Measurements from ENCODE around the gene GAS1.

GAS1 gene

DNA sequence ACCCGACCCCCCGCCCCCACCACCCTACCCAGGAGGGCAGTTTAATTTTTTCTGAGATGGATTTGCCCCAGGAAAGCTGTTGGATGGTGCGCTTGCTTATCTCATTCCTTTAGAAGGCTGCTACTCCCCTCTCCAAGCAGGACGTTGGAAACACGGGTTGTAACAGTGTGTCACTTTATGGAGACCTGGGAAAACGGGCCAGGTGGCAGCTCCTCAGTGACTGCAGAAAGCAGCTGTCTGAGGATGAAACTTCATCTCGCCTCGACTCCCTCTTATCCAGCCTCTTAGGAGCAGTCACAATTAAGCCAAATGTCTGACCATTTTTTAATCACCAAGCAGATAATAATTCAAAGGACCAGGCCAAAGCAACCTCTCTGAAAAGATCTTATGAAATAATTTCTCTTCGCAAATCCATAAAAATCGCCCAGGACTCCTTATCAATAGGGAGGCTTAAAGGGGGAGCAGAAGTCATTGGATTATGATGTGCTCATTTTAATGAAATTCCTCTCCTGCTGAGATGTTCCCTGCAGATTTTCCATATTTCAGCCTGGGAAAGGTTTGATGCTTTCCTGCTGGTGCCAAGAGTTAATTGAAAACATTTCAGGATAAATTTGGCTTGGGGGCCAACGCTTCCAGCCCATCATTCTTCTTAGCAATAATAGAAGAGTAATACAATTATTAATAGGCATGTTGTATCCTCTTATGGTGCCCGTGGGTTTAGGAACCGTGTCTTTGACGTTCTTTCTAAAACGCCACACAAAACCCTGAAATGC is 26.0 kb downstream of the GAS1 start:
- DNase-seq = no peak

DNA sequence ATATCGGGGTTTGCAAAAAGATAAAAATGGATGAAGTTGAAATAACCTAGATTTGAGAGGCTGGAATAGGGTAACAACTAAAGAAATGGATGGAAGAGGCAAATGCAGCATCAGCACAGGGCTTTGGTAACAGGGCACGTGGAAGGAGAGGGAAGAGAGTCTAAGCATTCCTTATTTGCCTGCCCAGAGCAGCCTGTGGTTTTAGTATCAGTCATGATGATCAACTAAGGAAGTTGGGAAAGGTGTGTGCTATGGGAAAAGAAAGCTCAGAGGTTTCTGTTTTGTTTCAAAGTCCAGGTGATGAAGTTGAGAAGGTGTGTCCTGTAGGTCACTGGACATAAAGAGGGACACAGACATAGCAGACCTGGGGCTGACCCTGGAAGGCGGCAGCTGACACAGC is 28.8 kb downstream of the GAS1 start:
- no peak for DNase-seq

DNA sequence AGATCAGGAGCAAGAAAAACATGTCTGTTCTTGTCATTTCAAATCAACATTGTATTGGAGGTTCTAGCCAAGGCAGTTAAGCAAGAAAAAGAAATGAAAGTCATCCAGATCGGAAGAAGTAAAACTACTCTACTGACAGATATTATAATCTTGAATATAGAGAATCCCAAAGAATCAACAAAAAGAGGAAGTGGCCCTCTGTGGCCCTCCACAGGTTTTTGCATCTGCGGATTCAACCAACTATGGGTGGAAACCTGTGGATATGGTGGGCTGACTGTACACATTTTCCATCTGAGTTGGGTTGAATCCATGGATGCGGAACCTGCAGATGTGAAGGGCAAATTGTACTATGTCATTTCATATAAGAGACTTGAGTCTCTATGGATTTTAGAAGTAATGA is 35.1 kb downstream of the GAS1 start:
- DNase-seq = no peak

DNA sequence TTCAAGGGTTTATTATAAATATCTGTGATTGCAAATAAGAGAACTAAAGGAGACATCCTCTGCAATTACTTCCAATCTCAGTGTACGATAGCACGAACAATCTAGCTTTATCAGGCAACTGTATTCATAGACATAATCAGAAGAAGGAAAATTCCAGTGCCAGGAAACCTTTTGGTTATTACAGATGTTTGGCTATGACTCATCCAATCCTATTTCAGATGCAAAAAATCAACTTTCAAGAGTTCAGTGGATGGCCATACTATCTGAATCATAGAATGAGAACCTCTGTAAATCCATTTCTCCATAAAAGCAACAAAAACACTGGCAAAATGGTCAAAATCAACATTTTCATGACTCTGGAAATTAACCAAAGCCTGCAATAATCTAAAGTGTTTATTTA is 37.9 kb downstream of the GAS1 start:
- DNase-seq = no peak

DNA sequence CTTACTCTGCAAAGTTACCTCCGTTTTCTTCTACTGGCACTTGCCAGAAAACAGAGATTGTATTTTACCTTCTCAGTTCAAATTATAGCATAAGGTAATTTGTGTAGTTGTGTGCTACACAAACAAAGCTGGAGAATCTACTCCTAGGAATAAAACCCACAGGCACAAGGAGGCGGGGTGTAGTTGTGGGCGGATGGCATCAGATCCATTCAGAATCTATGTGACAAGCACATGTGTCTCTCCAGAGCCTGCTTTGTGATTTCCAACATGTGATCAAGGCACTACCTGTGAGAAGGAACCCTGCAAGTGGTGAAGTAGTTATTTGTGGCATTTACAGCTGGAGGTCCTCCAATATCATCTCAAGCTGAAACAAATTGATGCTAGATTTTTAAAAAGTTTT is 39.0 kb downstream of the GAS1 start:
- DNase-seq = no peak

DNA sequence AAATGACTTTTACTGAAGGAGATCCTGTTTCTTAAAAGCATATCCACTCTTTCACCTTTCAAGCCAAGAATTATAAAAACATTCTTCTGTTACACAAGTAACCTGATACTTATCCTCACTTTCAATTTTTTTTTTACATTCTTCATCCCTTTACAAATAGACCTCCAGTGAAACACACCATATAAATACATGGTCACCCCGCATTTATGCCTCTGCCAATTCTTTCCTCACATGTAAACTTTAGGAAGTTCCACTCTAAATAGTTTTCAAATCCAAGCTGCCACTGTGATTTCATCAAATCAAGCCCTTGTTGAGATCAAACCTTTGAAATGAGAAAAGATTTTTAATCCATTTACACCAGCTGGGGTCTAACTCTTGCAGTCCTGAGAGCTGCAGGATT is 40.0 kb downstream of the GAS1 start:
- DNase-seq = no peak

DNA sequence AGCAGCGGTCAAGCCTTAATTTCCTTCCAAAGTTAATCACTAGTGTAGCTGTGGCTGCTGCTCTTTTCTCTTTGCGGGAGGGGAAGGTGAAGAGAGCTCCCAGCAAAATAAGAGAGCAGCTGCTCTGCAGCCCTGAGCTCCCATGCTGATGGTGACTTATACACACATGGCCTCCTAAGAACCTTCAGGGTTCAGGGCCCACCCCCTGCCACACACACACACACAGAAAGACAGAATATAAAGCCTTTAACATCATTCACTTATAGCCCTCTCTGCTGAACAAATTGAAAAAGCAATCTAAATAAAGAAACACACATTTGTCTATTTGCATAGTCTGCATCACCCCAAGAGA is 43.6 kb downstream of the GAS1 start:
- no peak for DNase-seq

DNA sequence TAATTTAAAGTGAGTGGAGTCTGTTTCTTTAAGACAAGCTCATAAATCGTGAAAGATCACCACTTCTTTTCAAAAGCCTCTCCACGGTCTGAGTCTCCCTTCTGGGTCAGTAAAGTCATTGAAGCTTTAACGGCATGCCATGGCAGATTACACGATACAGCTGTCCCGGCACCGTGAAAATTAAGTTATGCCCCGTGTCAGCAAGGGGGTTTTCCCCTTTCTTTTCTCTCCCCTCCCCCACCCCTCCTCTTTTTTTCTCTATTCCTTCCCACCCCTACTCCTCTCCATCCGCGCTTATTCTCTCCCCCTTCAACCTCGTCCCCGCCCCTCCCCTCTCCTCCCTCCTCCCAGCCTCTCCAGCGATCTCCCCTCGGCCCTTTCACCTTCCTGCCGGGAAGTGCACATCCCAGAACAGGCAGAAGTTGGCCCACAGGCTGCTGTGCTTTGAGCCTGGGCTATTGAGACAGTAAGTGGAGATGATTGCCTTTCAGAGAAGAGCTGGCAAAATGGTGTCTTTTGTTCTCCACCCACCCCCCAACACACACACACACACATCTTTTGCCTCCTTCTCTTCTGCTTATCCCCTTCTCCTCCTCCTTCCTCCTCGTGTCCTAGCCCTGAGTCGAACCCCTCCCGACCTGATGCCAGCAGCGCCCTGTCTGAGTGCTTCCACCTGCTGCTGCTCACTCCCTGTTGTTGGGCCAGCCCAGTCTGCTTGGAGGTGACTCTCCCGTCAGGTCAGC is 44.1 kb downstream of the GAS1 start:
- DNase-seq = no peak

DNA sequence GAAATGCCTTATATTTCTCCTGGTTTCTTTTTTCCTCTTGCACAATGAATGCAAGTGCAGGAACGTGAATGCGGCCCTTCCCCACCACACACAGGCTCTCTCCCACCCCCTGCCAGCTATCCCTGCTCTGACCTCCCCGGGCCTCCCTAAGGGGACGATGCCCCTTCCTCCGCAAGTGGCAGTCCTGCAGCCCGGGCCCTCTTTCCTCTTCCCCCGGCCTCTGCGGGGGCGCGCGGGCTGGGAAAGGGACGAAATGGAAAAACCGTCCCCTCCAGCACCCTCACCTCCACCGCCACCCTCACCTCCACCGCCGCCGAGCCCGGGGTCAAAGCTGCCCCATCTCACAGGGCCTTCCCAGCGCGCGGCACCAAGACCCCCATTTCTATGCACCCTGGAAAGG is 44.7 kb downstream of the GAS1 start:
- no peak for DNase-seq

DNA sequence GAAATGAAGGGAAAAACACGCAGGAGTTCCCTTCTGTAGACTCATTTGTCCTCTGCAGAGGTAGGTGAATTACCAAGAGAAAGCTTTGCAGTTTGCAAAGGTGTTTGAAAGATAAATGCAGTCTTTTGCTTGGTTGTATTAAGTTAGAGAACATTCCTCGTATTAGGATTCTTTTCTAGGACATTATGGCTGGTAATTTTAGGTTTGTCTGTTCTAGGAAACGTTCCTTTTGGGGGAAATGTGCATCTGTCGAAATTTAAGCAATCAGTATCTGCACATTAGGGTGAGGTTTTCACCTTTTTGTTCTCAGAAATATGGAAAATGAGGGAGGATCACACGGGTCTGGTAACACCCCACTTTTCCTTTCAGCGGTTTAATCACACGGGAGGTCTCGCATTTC is 45.1 kb downstream of the GAS1 start:
- no peak for DNase-seq

DNA sequence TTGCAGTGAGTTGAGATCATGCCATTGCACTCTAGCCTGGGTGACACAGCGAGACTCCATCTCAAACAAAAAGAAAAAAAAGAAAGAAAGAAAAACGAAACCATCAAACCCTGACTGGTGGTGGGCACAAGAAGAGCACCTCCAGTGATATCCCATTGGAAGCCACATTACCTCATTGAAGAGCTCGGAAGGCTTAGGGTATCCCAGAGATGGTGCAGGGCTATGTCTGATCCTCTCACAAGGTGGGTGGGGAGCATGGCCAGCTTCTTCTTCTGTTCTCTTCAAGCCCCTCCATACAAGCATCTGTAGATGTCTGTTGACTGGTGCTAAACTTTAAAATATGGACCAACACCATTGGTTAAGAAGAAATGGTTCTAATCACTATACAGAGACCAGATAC is 45.8 kb downstream of the GAS1 start:
- no peak for DNase-seq
